A549 (cell line): ENCODE measurements around the gene MRPS18A. TPM values are rescaled to one million over a fixed set of nuclear protein-coding genes. Genes with fewer than 3 reads are reported as not detected.

Source experiments
- ATAC-seq, 2 experiments: fragments of 200-7000 bp in 1 of 2; fragments of >200 bp in 1 of 2; cut with Nextera tagmentation in 1 of 2; cut with Tn5 transposase in 1 of 2; 3 replicates each; pipeline versions ENCODE4 v1.8.0 to v1.9.1; 2018 to 2020; ENCODE audit warnings: mild to moderate bottlenecking in 1 of 2, moderate library complexity in 1 of 2
- CTCF ChIA-PET: fragments of 300-600 bp; sonication (Branson Sonifier 250); formaldehyde crosslinking; extraction: SDS; loops from one replicate; lab custom pipeline; 2021; ENCODE audit warnings: antibody characterized with exemption, inconsistent platforms; lab: Yijun Ruan, JAX
- POLR2A ChIA-PET: fragments of 350-600 bp; formaldehyde crosslinking; extraction: SDS; loops from one replicate; lab custom pipeline; 2021; ENCODE audit warnings: antibody characterized with exemption, inconsistent platforms; lab: Yijun Ruan, JAX
- DNase-seq, 2 experiments: peaks; one replicate each; pipeline versions ENCODE4 v3.0.0 to v3.0.0-alpha.2; 2011 to 2016; ENCODE audit warnings: low read depth in 1 of 2, low spot score in 1 of 2
- FAIRE-seq: peaks from 2 replicates; lab custom pipeline; 2011; peaks lifted over from hg19 to GRCh38; lab: Jason Lieb, UNC
- H3K27ac ChIP-seq, 2 experiments: fragments of >200 bp; sonication (Bioruptor Twin); formaldehyde crosslinking; 3 replicates each; pipeline ENCODE4 v1.5.1; 2016 to 2017
- H3K4me1 ChIP-seq: fragments of >200 bp; sonication (Bioruptor Twin); formaldehyde crosslinking; 3 replicates; pipeline ENCODE4 v1.6.1; 2016
- H3K4me2 ChIP-seq: fragments of >200 bp; sonication (Bioruptor Twin); formaldehyde crosslinking; 3 replicates; pipeline ENCODE4 v1.6.1; 2016
- H3K4me3 ChIP-seq: fragments of >200 bp; sonication (Bioruptor Twin); formaldehyde crosslinking; 3 replicates; pipeline ENCODE4 v1.5.1; 2016
- H3K9me3 ChIP-seq: fragments of >200 bp; sonication (Bioruptor Twin); formaldehyde crosslinking; 3 replicates; pipeline ENCODE4 v1.6.1; 2016
- BCL3 ChIP-seq: fragments of >200 bp; sonication (Bioruptor Twin); formaldehyde crosslinking; IDR thresholded peaks from 3 replicates; pipeline ENCODE4 v1.6.1; 2016
- BHLHE40 ChIP-seq: IDR thresholded peaks from 2 replicates; pipeline ENCODE4 v1.6.1; 2012; ENCODE audit warnings: low read depth, low read length, inconsistent platforms
- CBX8 ChIP-seq: fragments of 200-600 bp; sonication (generic); IDR thresholded peaks from 2 replicates; pipeline ENCODE4 v1.6.1; 2016
- CHD2 ChIP-seq: fragments of 150-350 bp; IDR thresholded peaks from 2 replicates; pipeline ENCODE4 v1.6.1; 2014; ENCODE audit warnings: low read length; ENCODE audit not compliant: partially characterized antibody
- E2F6 ChIP-seq: IDR thresholded peaks from 2 replicates; pipeline ENCODE4 v1.6.1; 2012; ENCODE audit warnings: low read depth, borderline replicate concordance
- EHMT2 ChIP-seq: fragments of 200-600 bp; sonication (generic); IDR thresholded peaks from 2 replicates; pipeline ENCODE4 v1.6.1; 2016; ENCODE audit warnings: antibody characterized with exemption, low read depth, mild to moderate bottlenecking, moderate library complexity
- ELK1 ChIP-seq: fragments of 150-350 bp; IDR thresholded peaks from 2 replicates; pipeline ENCODE4 v1.6.1; 2014; ENCODE audit warnings: low read depth, mild to moderate bottlenecking, low read length
- ESRRA ChIP-seq: fragments of 150-350 bp; IDR thresholded peaks from 2 replicates; pipeline ENCODE4 v1.6.1; 2014; ENCODE audit warnings: mild to moderate bottlenecking, low read length, borderline replicate concordance
- FOSB ChIP-seq: fragments of 250-450 bp; sonication (Bioruptor Pico); IDR thresholded peaks from 2 replicates; pipeline ENCODE4 v1.5.0; 2020; ENCODE audit warnings: mild to moderate bottlenecking, moderate library complexity
- HDAC2 ChIP-seq: fragments of 200-600 bp; sonication (generic); IDR thresholded peaks from 2 replicates; pipeline ENCODE4 v1.6.1; 2016
- HOXA7 ChIP-seq: fragments of 250-450 bp; sonication (Bioruptor Pico); IDR thresholded peaks from 2 replicates; pipeline ENCODE4 v1.5.0; 2020; ENCODE audit warnings: mild to moderate bottlenecking, moderate library complexity
- HOXB13 ChIP-seq: fragments of 250-450 bp; sonication (Bioruptor Pico); IDR thresholded peaks from 2 replicates; pipeline ENCODE4 v1.5.0; 2020; ENCODE audit warnings: low read depth, mild to moderate bottlenecking, moderate library complexity
- JUN ChIP-seq, 2 experiments: fragments of >200 bp; sonication (Bioruptor Twin); formaldehyde crosslinking; IDR thresholded peaks; 2 replicates in 1 of 2; 3 replicates in 1 of 2; pipeline ENCODE4 v1.6.1; 2016 to 2017
- KDM1A ChIP-seq: fragments of 200-600 bp; sonication (generic); IDR thresholded peaks from 2 replicates; pipeline ENCODE4 v1.6.1; 2016; ENCODE audit warnings: low read depth, mild to moderate bottlenecking
- MAX ChIP-seq: IDR thresholded peaks from 2 replicates; pipeline ENCODE4 v1.6.1; 2012
- MYC ChIP-seq: IDR thresholded peaks from 2 replicates; pipeline ENCODE4 v1.6.1; 2012; ENCODE audit warnings: mild to moderate bottlenecking, inconsistent platforms, low read length, improper control_type of control experiment, borderline replicate concordance
- NFE2L2 ChIP-seq: fragments of 150-350 bp; conservative IDR thresholded peaks from 2 replicates; pipeline ENCODE4 v1.6.1; 2014; ENCODE audit warnings: low read length
- POLR2A ChIP-seq: IDR thresholded peaks from 2 replicates; pipeline ENCODE4 v1.6.1; 2012; ENCODE audit warnings: mild to moderate bottlenecking, low read length
- POLR2AphosphoS2 ChIP-seq: conservative IDR thresholded peaks from 2 replicates; pipeline ENCODE4 v1.6.1; 2012; ENCODE audit warnings: low read length, improper control_type of control experiment, inconsistent platforms
- RAD21 ChIP-seq, 2 experiments: fragments of >200 bp in 1 of 2; sonication (Bioruptor Twin) in 1 of 2; formaldehyde crosslinking in 1 of 2; IDR thresholded peaks in 1 of 2; conservative IDR thresholded peaks in 1 of 2; 2 replicates in 1 of 2; 3 replicates in 1 of 2; pipeline ENCODE4 v1.6.1; 2012 to 2018; ENCODE audit warnings: inconsistent platforms in 1 of 2
- RCOR1 ChIP-seq: fragments of 150-350 bp; IDR thresholded peaks from 2 replicates; pipeline ENCODE4 v1.6.1; 2014; ENCODE audit warnings: antibody characterized with exemption, low read length, low read depth
- REST ChIP-seq: fragments of 200-600 bp; sonication (generic); IDR thresholded peaks from 2 replicates; pipeline ENCODE4 v1.6.1; 2016; ENCODE audit warnings: antibody characterized with exemption, mild to moderate bottlenecking, moderate library complexity
- SMC3 ChIP-seq: fragments of >200 bp; sonication (Bioruptor Twin); formaldehyde crosslinking; IDR thresholded peaks from 3 replicates; pipeline ENCODE4 v1.6.1; 2018; ENCODE audit warnings: inconsistent platforms
- TP53 ChIP-seq: fragments of 250-450 bp; sonication (Bioruptor Pico); IDR thresholded peaks from 2 replicates; pipeline ENCODE4 v1.5.0; 2021; ENCODE audit warnings: mild to moderate bottlenecking, moderate library complexity
- ZC3H11A ChIP-seq: fragments of 450-650 bp; IDR thresholded peaks from 2 replicates; pipeline ENCODE4 v1.6.1; 2014; ENCODE audit warnings: antibody characterized with exemption, mild to moderate bottlenecking
- ZFP36 ChIP-seq: fragments of 450-650 bp; IDR thresholded peaks from 2 replicates; pipeline ENCODE4 v1.6.1; 2014; ENCODE audit warnings: borderline replicate concordance; ENCODE audit not compliant: partially characterized antibody
- WGBS: methylation state at CpG from one replicate; pipeline ENCODE4 v1.1.6; 2017; ENCODE audit errors: missing lambda C conversion rate; 5-methylcytosine and 5-hydroxymethylcytosine counted together
- polyA plus RNA-seq, 4 experiments: library from polyadenylated mRNA; depleted of rRNA in 3 of 4; stranded (reverse); fragments of >200 nt; fragmentation: RNase III in 1 of 4; extraction: RNeasy Plus Mini Kit Qiagen cat#74134 plus additional on column Dnase treatment in 1 of 4; gene quantifications; 2 replicates in 3 of 4; 3 replicates in 1 of 4; pipeline ENCODE4 v1.2.3, GENCODE V29; 2011 to 2017

Gene MRPS18A
- polyA plus RNA-seq, 2 of the 4 experiments (the other 2 are of a cell fraction) = 38.0 to 44.2 TPM

GRCh38 chr6:43624786-43625288, 62.8 kb downstream of the MRPS18A start:
- 92% methylated on average over 7 of the region's 7 CpGs for WGBS
- Histone ChIP-seq H3K4me3 (no peak overlapping the region), H3K9me3 (no peaks in the 10 kb centered on the region), H3K27ac (no peak overlapping the region), H3K4me2 (no peak overlapping the region), H3K4me1 (peaks cover 17% of the 10 kb centered on the region)
- TF ChIP-seq BHLHE40 (no peak), TP53 (no peak), NFE2L2 (no peak), RCOR1 (no peak), ELK1 (no peak), CBX8 (no peak), HOXB13 (CRISPR knock-in tag) (no peak), ZC3H11A (no peak), ESRRA (no peak), RAD21 (conservative IDR thresholded peaks at IDR 0.05 in 1 of 2, IDR thresholded peaks at IDR 0.05 in 1 of 2) (no peak), ZFP36 (no peak), BCL3 (no peak), CHD2 (no peak), POLR2AphosphoS2 (no peak), MYC (no peak), POLR2A (no peak), MAX (no peak), E2F6 (no peak), SMC3 (no peak), JUN (IDR thresholded peaks at IDR 0.05) (no peak)
- ChIA-PET POLR2A (no interaction called here), CTCF (interaction anchor here (1.0 to 3.5 kb wide), 3 partner anchors 12 to 17 kb away, joined by 3 to 21 read pairs (median 11); no protein-coding TSS in a partner anchor)
- FAIRE-seq = no peak
- no peak for ATAC-seq
- DNase-seq = no peak

GRCh38 chr6:43623880-43624785, 63.5 kb downstream of the MRPS18A start:
- DNase-seq = no peak
- Histone ChIP-seq H3K4me2 (no peak overlapping the region), H3K4me1 (peaks cover 17% of the 10 kb centered on the region), H3K4me3 (no peak overlapping the region), H3K27ac (no peak overlapping the region), H3K9me3 (no peaks in the 10 kb centered on the region)
- CTCF ChIA-PET = interaction anchor here (1.0 to 3.5 kb wide), 4 partner anchors 11 to 16 kb away, joined by 3 to 21 read pairs (median 7); no protein-coding TSS in a partner anchor
- no peak for ATAC-seq
- 93% methylated on average over 6 of the region's 12 CpGs for WGBS
- no peak for FAIRE-seq
- POLR2A ChIA-PET = no interaction called here
- TF ChIP-seq KDM1A (no peak), BCL3 (no peak), FOSB (CRISPR knock-in tag) (no peak), ELK1 (no peak), JUN (IDR thresholded peaks at IDR 0.05) (no peak), EHMT2 (no peak), HDAC2 (no peak), REST (no peak), RAD21 (conservative IDR thresholded peaks at IDR 0.05 in 1 of 2, IDR thresholded peaks at IDR 0.05 in 1 of 2) (no peak), HOXA7 (CRISPR knock-in tag) (no peak), MYC (no peak), MAX (no peak), ZC3H11A (no peak)
